Kidney (tissue), 14 donors: Measurements from ENCODE around the gene NKAIN2. TPM values are rescaled to one million over a fixed set of nuclear protein-coding genes. Genes with fewer than 3 reads are reported as not detected.

Experiments
- DNase-seq, 5 donors: peaks; one replicate each; pipeline ENCODE4 v3.0.0-alpha.2; 2013 to 2020
- FAIRE-seq: peaks from 2 replicates; lab custom pipeline; 2012; peaks lifted over from hg19 to GRCh38; lab: Jason Lieb, UNC
- H3K27ac ChIP-seq, 2 donors: one replicate each; pipeline ENCODE4 v1.7.0; 2013; ENCODE audit warnings: low read depth in 2 of 2, low read length in 2 of 2, inconsistent platforms in 1 of 2
- H3K27me3 ChIP-seq: one replicate; pipeline ENCODE4 v1.7.1; 2013; ENCODE audit warnings: low read length, inconsistent platforms; ENCODE audit not compliant: control insufficient read depth, insufficient read depth
- H3K36me3 ChIP-seq, 3 donors: one replicate each; pipeline versions ENCODE4 v1.7.0 to v1.7.1; 2013; ENCODE audit warnings: low read length in 3 of 3, control low read depth in 1 of 3, inconsistent platforms in 1 of 3; ENCODE audit not compliant: insufficient read depth in 3 of 3, control insufficient read depth in 2 of 3
- H3K4me1 ChIP-seq, 3 donors: one replicate each; pipeline versions ENCODE4 v1.7.0 to v1.7.1; 2013; ENCODE audit warnings: low read length in 3 of 3, inconsistent platforms in 1 of 3, low read depth in 1 of 3; ENCODE audit not compliant: control insufficient read depth in 2 of 3, insufficient read depth in 2 of 3
- H3K4me3 ChIP-seq, 3 donors: one replicate each; pipeline versions ENCODE4 v1.7.0 to v1.8.1; 2013; ENCODE audit warnings: low read length in 3 of 3, control low read depth in 1 of 3, inconsistent platforms in 1 of 3
- H3K9ac ChIP-seq, 3 donors: one replicate each; pipeline versions ENCODE4 v1.7.0 to v1.7.1; 2013; ENCODE audit warnings: low read length in 3 of 3, control low read depth in 1 of 3, inconsistent platforms in 1 of 3
- H3K9me3 ChIP-seq, 3 donors: one replicate each; pipeline versions ENCODE4 v1.7.0 to v1.7.1; 2013; ENCODE audit warnings: low read length in 3 of 3, control low read depth in 1 of 3, inconsistent platforms in 1 of 3; ENCODE audit not compliant: control insufficient read depth in 2 of 3, insufficient read depth in 1 of 3
- intact Hi-C: fragments of 100-400 bp; cut with DNase I; formaldehyde crosslinking; loops from one replicate; pipeline ENCODE4 v1.11.1; 2022
- polyA plus RNA-seq: library from polyadenylated mRNA; stranded (reverse); fragments of 350-450 nt; fragmentation: Illumina TruSeq; extraction: RNeasy Lipid Tissue Mini Kit (QIAGEN cat#74804); gene quantifications from one replicate; pipeline ENCODE4 v1.2.3, GENCODE V29; 2014; ENCODE audit warnings: low read depth, low replicate concordance; ENCODE audit not compliant: insufficient read depth
- total RNA-seq: library from RNA; stranded (reverse); fragmentation: NEBNext Ultra II Directional; extraction: Animal tissue kit (Norgen Biotek cat#: 25700); gene quantifications from one replicate; pipeline ENCODE4 v1.2.1, GENCODE V29; 2021
- TF ChIP-seq, protein P1 (sequence below): IDR thresholded peaks from 3 replicates; pipeline ENCODE4 v1.5.1; 2012; ENCODE audit warnings: mild to moderate bottlenecking, moderate library complexity, borderline replicate concordance; ENCODE audit not compliant: insufficient read depth; ENCODE audit errors: extremely low read depth
- donor health status: control.
- donor health status: control.
- donor health status: control.
- donor health status: control.
- donor health status: control.
- donor health status: DM: yes; HTN: yes; CAD: no.
- donor health status: Normal renal cell carcinoma (clear cell type).

Gene NKAIN2
- total and polyA plus RNA-seq, 2 donors from 2014 or later, result 0.39 to 1.8 TPM

GRCh38 chr6:124319410-124319809 lies 515.7 kb downstream of the NKAIN2 start:
- no peaks in the 10 kb centered on the region for H3K27me3 ChIP-seq
- H3K9ac ChIP-seq, result no peak overlapping the region
- intact Hi-C loops, result no loop called here
- no peaks in the 10 kb centered on the region for H3K9me3 ChIP-seq
- FAIRE-seq (no peak), DNase-seq (no peak)
- H3K4me1 ChIP-seq, result no peaks in the 10 kb centered on the region
- H3K27ac ChIP-seq, result no peak overlapping the region
- H3K4me3 ChIP-seq, result no peak overlapping the region
- H3K36me3 ChIP-seq, result no peaks in the 10 kb centered on the region
- TF ChIP-seq, protein P1, sequence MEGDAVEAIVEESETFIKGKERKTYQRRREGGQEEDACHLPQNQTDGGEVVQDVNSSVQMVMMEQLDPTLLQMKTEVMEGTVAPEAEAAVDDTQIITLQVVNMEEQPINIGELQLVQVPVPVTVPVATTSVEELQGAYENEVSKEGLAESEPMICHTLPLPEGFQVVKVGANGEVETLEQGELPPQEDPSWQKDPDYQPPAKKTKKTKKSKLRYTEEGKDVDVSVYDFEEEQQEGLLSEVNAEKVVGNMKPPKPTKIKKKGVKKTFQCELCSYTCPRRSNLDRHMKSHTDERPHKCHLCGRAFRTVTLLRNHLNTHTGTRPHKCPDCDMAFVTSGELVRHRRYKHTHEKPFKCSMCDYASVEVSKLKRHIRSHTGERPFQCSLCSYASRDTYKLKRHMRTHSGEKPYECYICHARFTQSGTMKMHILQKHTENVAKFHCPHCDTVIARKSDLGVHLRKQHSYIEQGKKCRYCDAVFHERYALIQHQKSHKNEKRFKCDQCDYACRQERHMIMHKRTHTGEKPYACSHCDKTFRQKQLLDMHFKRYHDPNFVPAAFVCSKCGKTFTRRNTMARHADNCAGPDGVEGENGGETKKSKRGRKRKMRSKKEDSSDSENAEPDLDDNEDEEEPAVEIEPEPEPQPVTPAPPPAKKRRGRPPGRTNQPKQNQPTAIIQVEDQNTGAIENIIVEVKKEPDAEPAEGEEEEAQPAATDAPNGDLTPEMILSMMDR, result no peak

- TF ChIP-seq, protein P1, result no peak
- Histone ChIP-seq H3K9me3 (no peaks in the 10 kb centered on the region), H3K36me3 (no peaks in the 10 kb centered on the region), H3K27me3 (no peaks in the 10 kb centered on the region), H3K4me1 (no peaks in the 10 kb centered on the region), H3K27ac (no peak overlapping the region), H3K9ac (no peak overlapping the region), H3K4me3 (no peak overlapping the region)
- DNase-seq, result no peak
- no peak for FAIRE-seq
- intact Hi-C loops, result no loop called here
These were observed 520.6 kb downstream of the NKAIN2 start for GRCh38 chr6:124324237-124324636.

GRCh38 chr6:124330197-124330596 lies 526.5 kb downstream of the NKAIN2 start:
- H3K36me3 ChIP-seq, result no peaks in the 10 kb centered on the region
- H3K9ac ChIP-seq, result no peak overlapping the region
- no peaks in the 10 kb centered on the region for H3K9me3 ChIP-seq
- H3K4me1 ChIP-seq, result no peaks in the 10 kb centered on the region
- H3K27me3 ChIP-seq, result no peaks in the 10 kb centered on the region
- FAIRE-seq, result no peak
- H3K27ac ChIP-seq, result no peak overlapping the region
- TF ChIP-seq, protein P1, result no peak
- intact Hi-C loops, result no loop called here
- H3K4me3 ChIP-seq, result no peak overlapping the region
- no peak for DNase-seq

DNA sequence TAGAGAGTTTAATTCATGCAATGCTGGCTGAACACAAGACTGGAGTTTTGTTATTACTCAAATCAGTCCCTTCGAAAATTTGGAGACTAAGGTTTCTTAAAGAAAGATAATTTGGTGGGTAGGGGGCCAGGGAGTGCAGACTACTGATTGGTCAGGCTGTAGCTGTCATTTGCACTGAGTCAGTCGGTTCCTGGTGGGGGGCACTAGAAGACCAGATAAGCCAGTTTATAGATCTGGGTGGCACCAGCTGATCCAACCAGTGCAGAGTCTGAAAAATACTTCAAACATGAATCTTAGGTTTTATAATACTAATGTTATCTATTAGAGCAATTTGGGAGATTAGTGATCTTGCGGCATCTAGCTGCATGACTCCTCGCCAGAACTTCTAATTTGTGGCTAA lies 530.7 kb downstream of the NKAIN2 start:
- Histone ChIP-seq H3K9ac (no peak overlapping the region), H3K4me1 (no peaks in the 10 kb centered on the region), H3K27me3 (no peaks in the 10 kb centered on the region), H3K36me3 (no peaks in the 10 kb centered on the region), H3K4me3 (no peak overlapping the region), H3K27ac (no peak overlapping the region), H3K9me3 (no peaks in the 10 kb centered on the region)
- intact Hi-C loops, result no loop called here
- no peak for FAIRE-seq
- no peak for DNase-seq
- TF ChIP-seq, protein P1, result no peak
